Measurements from ENCODE around the gene NADSYN1. TPM values are rescaled to one million over a fixed set of nuclear protein-coding genes. Genes with fewer than 3 reads are reported as not detected.

The NADSYN1 gene
- total RNA-seq, 4 donors from 2014 or later, result 44.0 to 79.1 (median 57.3) TPM

DNA sequence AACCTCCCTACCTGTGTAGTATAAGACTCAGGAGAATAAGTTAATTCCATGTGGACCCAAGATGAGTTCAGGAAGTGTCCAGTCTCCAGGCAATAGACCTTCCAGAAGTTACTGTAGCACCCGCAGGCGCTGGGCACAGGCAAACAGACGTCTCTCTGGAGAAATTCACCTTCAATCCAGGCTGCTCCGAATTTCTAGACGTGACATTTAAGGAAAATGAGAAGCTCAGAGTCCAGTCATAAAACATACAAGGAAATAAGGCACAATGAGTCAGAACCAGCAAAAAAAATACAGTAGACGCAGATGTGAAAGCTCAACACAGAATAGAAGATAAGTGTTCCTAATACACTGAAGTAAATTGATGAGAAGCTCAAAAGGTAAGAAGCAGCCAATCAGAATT is 14.2 kb downstream of the NADSYN1 start:
- TF ChIP-seq CTCF (IDR thresholded peaks at IDR 0.05; ENCODE audit: low read depth), result no peak

DNA sequence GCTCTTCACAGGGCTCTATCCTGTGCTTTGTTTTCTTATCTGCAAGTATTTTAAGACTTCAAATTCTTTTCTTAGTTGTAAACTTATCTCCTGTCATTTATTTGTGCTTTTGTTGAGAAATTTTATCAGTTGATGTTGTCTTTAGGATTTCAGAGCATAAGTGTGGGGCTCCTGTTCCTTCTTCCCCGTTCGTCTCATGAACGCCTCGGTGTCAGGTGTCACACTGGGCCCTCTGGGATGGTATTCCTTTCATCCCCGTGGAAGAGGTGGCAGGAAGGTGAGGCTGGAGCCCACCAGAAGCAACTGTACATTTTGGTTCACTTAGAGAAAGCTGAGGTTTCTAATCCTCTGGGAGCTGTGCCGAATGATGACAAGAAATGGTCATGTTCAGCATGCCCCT is 17.9 kb downstream of the NADSYN1 start:
- no peak for TF ChIP-seq CTCF (IDR thresholded peaks at IDR 0.05; ENCODE audit: low read depth)

GRCh38 chr11:71472357-71472885 is 19.4 kb downstream of the NADSYN1 start:
- no peak for TF ChIP-seq CTCF (IDR thresholded peaks at IDR 0.05; ENCODE audit: low read depth)

DNA sequence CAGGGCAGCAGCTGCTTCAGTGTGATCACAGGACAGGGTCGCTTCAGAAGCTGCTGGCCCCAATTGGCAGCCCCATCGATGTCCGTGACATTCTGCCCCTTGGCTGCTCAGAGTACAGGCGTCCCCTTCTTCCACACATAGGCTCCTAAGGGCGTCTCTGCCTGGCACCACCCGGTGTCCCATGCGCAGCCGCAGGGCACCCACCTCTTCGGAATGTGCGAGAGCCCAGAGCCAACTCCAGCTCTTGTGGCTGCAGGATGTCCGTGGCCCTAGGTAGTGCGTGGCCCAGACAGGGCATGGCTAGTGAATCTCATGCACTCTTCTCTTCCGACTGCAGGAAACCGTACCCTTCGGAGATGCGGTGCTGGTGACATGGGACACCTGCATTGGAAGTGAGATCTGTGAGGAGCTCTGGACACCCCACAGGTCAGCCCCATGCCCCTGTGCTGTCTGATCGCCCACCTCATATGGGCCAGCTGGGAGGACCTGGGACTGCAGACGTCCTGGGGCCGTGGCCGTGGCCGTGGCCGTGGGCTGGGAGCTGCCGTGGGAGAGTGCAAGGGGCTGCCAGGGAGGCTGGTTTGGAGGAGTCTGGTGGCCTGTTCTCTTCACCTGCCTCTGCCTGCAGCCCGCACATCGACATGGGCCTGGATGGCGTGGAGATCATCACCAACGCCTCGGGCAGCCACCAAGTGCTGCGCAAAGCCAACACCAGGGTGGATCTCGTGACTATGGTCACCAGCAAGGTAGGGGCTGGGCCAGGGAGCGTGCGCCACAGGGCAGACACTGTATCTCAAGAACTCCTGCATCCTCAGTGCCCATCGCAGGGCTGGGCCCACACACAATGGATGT is 20.2 kb downstream of the NADSYN1 start:
- TF ChIP-seq CTCF (IDR thresholded peaks at IDR 0.05; ENCODE audit: low read depth), result no peak

DNA sequence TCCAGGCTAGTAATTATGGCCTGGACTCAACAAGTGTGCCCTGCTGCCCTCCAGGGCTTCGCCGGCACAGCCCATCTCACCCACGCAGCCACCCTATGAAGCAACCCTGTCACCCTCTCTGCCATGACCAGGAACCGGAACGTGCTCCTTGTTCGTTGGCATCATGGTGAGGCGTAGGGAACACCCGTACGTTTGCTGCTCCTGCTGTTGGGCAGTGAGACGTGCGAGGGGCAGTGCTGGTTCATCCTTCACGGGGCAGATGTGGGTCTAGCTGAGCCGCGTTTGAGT is 20.7 kb downstream of the NADSYN1 start:
- TF ChIP-seq CTCF (IDR thresholded peaks at IDR 0.05; ENCODE audit: low read depth), result no peak

GRCh38 chr11:71474141-71474770 is 21.3 kb downstream of the NADSYN1 start:
- TF ChIP-seq CTCF (IDR thresholded peaks at IDR 0.05; ENCODE audit: low read depth), result no peak

GRCh38 chr11:71474771-71475483 is 21.9 kb downstream of the NADSYN1 start:
- no peak for TF ChIP-seq CTCF (IDR thresholded peaks at IDR 0.05; ENCODE audit: low read depth)
